Activated T-cell treated with anti-CD3 and anti-CD28 coated beads, Interleukin-2, amount 50 U/mL, for 72 hours (primary cell): ENCODE measurements around the gene FNDC3A. TPM values are rescaled to one million over a fixed set of nuclear protein-coding genes. Genes with fewer than 3 reads are reported as not detected.
A peak's percentile ranks its signal among the peaks of the same experiment; 100 is the strongest.

Experiments
- ATAC-seq, 2 donors: fragments of 150-1000 bp; cut with Tn5 transposase; replicated peaks in 1 of 2; 2 replicates each; pipeline ENCODE4 v1.10.0; 2021; ENCODE audit warnings: moderate library complexity in 2 of 2, mild to moderate bottlenecking in 1 of 2
- DNase-seq, 2 donors: peaks; one replicate each; pipeline ENCODE4 v3.0.0; 2021 to 2022; ENCODE audit warnings: mixed read lengths in 1 of 2
- H3K27ac Mint-ChIP-seq: one replicate; pipeline ENCODE4 v1.8.0; 2022; ENCODE audit warnings: mild to moderate bottlenecking, moderate library complexity, mixed read lengths
- H3K27me3 Mint-ChIP-seq: one replicate; pipeline ENCODE4 v1.8.0; 2022; ENCODE audit warnings: low read depth, mixed read lengths
- H3K36me3 Mint-ChIP-seq, 2 donors: one replicate each; pipeline ENCODE4 v1.8.0; 2022; ENCODE audit warnings: mixed read lengths in 2 of 2, mild to moderate bottlenecking in 1 of 2; ENCODE audit not compliant: insufficient read depth in 2 of 2
- H3K4me1 Mint-ChIP-seq: one replicate; pipeline ENCODE4 v1.8.0; 2022; ENCODE audit warnings: low read depth, mixed read lengths
- H3K4me3 Mint-ChIP-seq, 2 donors: one replicate each; pipeline ENCODE4 v1.8.0; 2022; ENCODE audit warnings: mild to moderate bottlenecking in 2 of 2, mixed read lengths in 2 of 2, moderate library complexity in 2 of 2
- H3K9me3 Mint-ChIP-seq, 2 donors: one replicate each; pipeline ENCODE4 v1.8.0; 2022; ENCODE audit warnings: mixed read lengths in 2 of 2
- total RNA-seq, 2 donors: library from RNA; stranded (reverse); gene quantifications; one replicate each; pipeline ENCODE4 v1.2.3, GENCODE V29; 2022

The FNDC3A gene
- total RNA-seq, 2 donors from 2014 or later, result 26.7 to 33.1 TPM

- Mint-ChIP-seq H3K9me3 (no peaks in the 10 kb centered on the region), H3K36me3 (no peaks in the 10 kb centered on the region)
Measured at GRCh38 chr13:49234741-49235140, 259.0 kb downstream of the FNDC3A start.

GRCh38 chr13:49235856-49236431, 260.2 kb downstream of the FNDC3A start:
- no peak overlapping the region for H3K27ac Mint-ChIP-seq
- H3K36me3 Mint-ChIP-seq, result no peaks in the 10 kb centered on the region
- no peak for DNase-seq
- no peak overlapping the region for H3K4me3 Mint-ChIP-seq
- H3K4me1 Mint-ChIP-seq, result no peaks in the 10 kb centered on the region
- H3K9me3 Mint-ChIP-seq, result no peaks in the 10 kb centered on the region
- ATAC-seq, result no peak
- H3K27me3 Mint-ChIP-seq, result peaks cover 13% of the 10 kb centered on the region

More at GRCh38 chr13:49234741-49235140, 259.0 kb downstream of the FNDC3A start:
- no peak for DNase-seq
- Mint-ChIP-seq H3K27me3 (peaks cover 13% of the 10 kb centered on the region), H3K27ac (no peak overlapping the region), H3K4me1 (no peaks in the 10 kb centered on the region), H3K4me3 (no peak overlapping the region)
- no peak for ATAC-seq

GRCh38 chr13:49238621-49239020, 262.9 kb downstream of the FNDC3A start:
- DNase-seq, result no peak
- ATAC-seq, result no peak
- H3K27me3 Mint-ChIP-seq, result peaks cover 11% of the 10 kb centered on the region
- H3K4me1 Mint-ChIP-seq, result no peaks in the 10 kb centered on the region
- no peaks in the 10 kb centered on the region for H3K36me3 Mint-ChIP-seq
- H3K9me3 Mint-ChIP-seq, result no peaks in the 10 kb centered on the region
- H3K27ac Mint-ChIP-seq, result no peak overlapping the region
- no peak overlapping the region for H3K4me3 Mint-ChIP-seq

GRCh38 chr13:49240017-49240416, 264.3 kb downstream of the FNDC3A start:
- Mint-ChIP-seq H3K27me3 (peaks cover 19% of the 10 kb centered on the region), H3K9me3 (no peaks in the 10 kb centered on the region), H3K27ac (no peak overlapping the region), H3K4me3 (no peak overlapping the region), H3K36me3 (no peaks in the 10 kb centered on the region), H3K4me1 (no peaks in the 10 kb centered on the region)
- peak; percentile 45 to 51 for DNase-seq
- peak; percentile 80 to 86 for ATAC-seq

GRCh38 chr13:49241296-49241695, 265.6 kb downstream of the FNDC3A start:
- Mint-ChIP-seq H3K27ac (no peak overlapping the region), H3K4me3 (no peak overlapping the region), H3K9me3 (no peaks in the 10 kb centered on the region), H3K36me3 (no peaks in the 10 kb centered on the region), H3K27me3 (peaks cover 22% of the 10 kb centered on the region), H3K4me1 (no peaks in the 10 kb centered on the region)
- DNase-seq, result no peak
- no peak for ATAC-seq

GRCh38 chr13:49245101-49245500, 269.4 kb downstream of the FNDC3A start:
- Mint-ChIP-seq H3K4me3 (no peak overlapping the region), H3K27ac (no peak overlapping the region), H3K9me3 (no peaks in the 10 kb centered on the region), H3K36me3 (peaks cover 5 to 7% of the 10 kb centered on the region in 2 donors), H3K27me3 (peaks cover 15% of the 10 kb centered on the region), H3K4me1 (peaks cover 19% of the 10 kb centered on the region)
- ATAC-seq, result no peak
- DNase-seq, result no peak

- ATAC-seq (peak; percentile 48 to 59), DNase-seq (no peak)
- Mint-ChIP-seq H3K36me3 (peaks cover 5 to 7% of the 10 kb centered on the region in 2 donors), H3K4me3 (peak overlapping the region; percentile 95 to 98), H3K27me3 (peaks cover 15% of the 10 kb centered on the region), H3K27ac (peak overlapping the region; percentile 99), H3K9me3 (no peaks in the 10 kb centered on the region), H3K4me1 (peaks cover 29% of the 10 kb centered on the region)
Measured at GRCh38 chr13:49246850-49247642, 271.3 kb downstream of the FNDC3A start.

GRCh38 chr13:49247643-49248621, 272.2 kb downstream of the FNDC3A start, which contains the start of gene CDADC1:
CDADC1 (plus strand) TSS chr13:49247925; CDS start chr13:49248038, 113 bp downstream.
- Mint-ChIP-seq H3K4me1 (peaks cover 29% of the 10 kb centered on the region), H3K4me3 (peak within 1 kb of the TSS; percentile 95 to 98), H3K27ac (peak within 1 kb of the TSS; percentile 99), H3K36me3 (peaks cover 5 to 7% of the 10 kb centered on the region in 2 donors), H3K27me3 (peaks cover 15% of the 10 kb centered on the region), H3K9me3 (no peaks in the 10 kb centered on the region)
- ATAC-seq (peak; percentile 97), DNase-seq (peak; percentile 97)

- Mint-ChIP-seq H3K36me3 (peaks cover 5 to 7% of the 10 kb centered on the region in 2 donors), H3K4me1 (peaks cover 35% of the 10 kb centered on the region), H3K9me3 (no peaks in the 10 kb centered on the region), H3K27ac (peak overlapping the region; percentile 99), H3K27me3 (peaks cover 11% of the 10 kb centered on the region), H3K4me3 (peak overlapping the region; percentile 95 to 98)
- no peak for DNase-seq
- peak; percentile 5 to 13 for ATAC-seq
Measured at GRCh38 chr13:49248622-49249002, 272.9 kb downstream of the FNDC3A start.

- ATAC-seq (no peak), DNase-seq (no peak)
- peaks cover 52% of the 10 kb centered on the region for H3K4me1 Mint-ChIP-seq
- no peak overlapping the region for H3K27ac Mint-ChIP-seq
- H3K4me3 Mint-ChIP-seq, result no peak overlapping the region
- peaks cover 10 to 11% of the 10 kb centered on the region in 2 donors for H3K36me3 Mint-ChIP-seq
- no peaks in the 10 kb centered on the region for H3K27me3 Mint-ChIP-seq
- H3K9me3 Mint-ChIP-seq, result no peaks in the 10 kb centered on the region
Measured at GRCh38 chr13:49251326-49251725, 275.6 kb downstream of the FNDC3A start.

- DNase-seq (no peak), ATAC-seq (peak in 1 of 2 donors; percentile 35)
- no peaks in the 10 kb centered on the region for H3K27me3 Mint-ChIP-seq
- H3K4me3 Mint-ChIP-seq, result peak overlapping the region in 1 of 2 donors; percentile 39
- H3K9me3 Mint-ChIP-seq, result no peaks in the 10 kb centered on the region
- H3K4me1 Mint-ChIP-seq, result peaks cover 58% of the 10 kb centered on the region
- peaks cover 3 to 6% of the 10 kb centered on the region in 2 donors for H3K36me3 Mint-ChIP-seq
- peak overlapping the region; percentile 46 for H3K27ac Mint-ChIP-seq
Measured at GRCh38 chr13:49253310-49253709, 277.6 kb downstream of the FNDC3A start.

GRCh38 chr13:49254007-49254406, 278.3 kb downstream of the FNDC3A start:
- peaks cover 55% of the 10 kb centered on the region for H3K4me1 Mint-ChIP-seq
- H3K36me3 Mint-ChIP-seq, result peaks cover 3 to 6% of the 10 kb centered on the region in 2 donors
- no peaks in the 10 kb centered on the region for H3K9me3 Mint-ChIP-seq
- ATAC-seq (no peak), DNase-seq (no peak)
- peak overlapping the region; percentile 79 for H3K27ac Mint-ChIP-seq
- no peak overlapping the region for H3K4me3 Mint-ChIP-seq
- no peaks in the 10 kb centered on the region for H3K27me3 Mint-ChIP-seq
